GM12878 (cell line): ENCODE data around the gene CENPF. TPM values are rescaled to one million over a fixed set of nuclear protein-coding genes. Genes with fewer than 3 reads are reported as not detected.
A peak's percentile ranks its signal among the peaks of the same experiment; 100 is the strongest.

Experiments used
- ATAC-seq: fragments of 200-7000 bp; cut with Tn5 transposase; 3 replicates; pipeline ENCODE4 v1.9.1; 2020; ENCODE audit warnings: mild to moderate bottlenecking, moderate library complexity
- BruUV-seq: library from RNA; stranded (reverse); fragments of 400-500 nt; replicated peaks from 2 replicates; lab custom pipeline; 2021; lab: Mats Ljungman, UMichigan
- CTCF ChIA-PET: fragments of 300-600 bp; sonication (Branson Sonifier 250); formaldehyde crosslinking; extraction: SDS; loops from one replicate; lab custom pipeline; 2021; ENCODE audit warnings: inconsistent platforms; lab: Yijun Ruan, JAX
- POLR2A ChIA-PET: fragments of 350-600 bp; formaldehyde crosslinking; extraction: SDS; loops from one replicate; lab custom pipeline; 2021; ENCODE audit warnings: inconsistent platforms; lab: Charles Lee
- RAD21 ChIA-PET: fragments of 300-600 bp; sonication (Branson Sonifier 250); formaldehyde crosslinking; loops from one replicate; lab custom pipeline; 2023; ENCODE audit warnings: antibody characterized with exemption; ENCODE audit not compliant: unreplicated experiment; lab: Charles Lee
- SMC1A ChIA-PET: fragments of 300-600 bp; sonication (Branson Sonifier 250); formaldehyde crosslinking; loops from one replicate; lab custom pipeline; 2023; ENCODE audit not compliant: unreplicated experiment, uncharacterized antibody; lab: Charles Lee
- DNase-seq: peaks from one replicate; pipeline ENCODE4 v3.0.0-alpha.2; 2011; ENCODE audit warnings: low read depth, low spot score
- FAIRE-seq: peaks from 3 replicates; lab custom pipeline; 2011; peaks lifted over from hg19 to GRCh38; lab: Jason Lieb, UNC
- H2AFZ ChIP-seq: 2 replicates; pipeline ENCODE4 v1.6.0; 2011; ENCODE audit warnings: low read depth, low read length, control low read depth; ENCODE audit not compliant: control insufficient read depth
- H3K27ac ChIP-seq: 2 replicates; pipeline ENCODE4 v1.5.1; 2011; ENCODE audit warnings: control low read depth; ENCODE audit not compliant: control insufficient read depth, insufficient read depth
- H3K27me3 ChIP-seq, 2 experiments: replicated peaks in 1 of 2; 2 replicates each; pipeline versions ENCODE4 v1.6.0 to v1.6.1; 2011; ENCODE audit warnings: low read length in 1 of 2; ENCODE audit not compliant: control insufficient read depth in 2 of 2, insufficient read depth in 2 of 2
- H3K36me3 ChIP-seq, 2 experiments: 2 replicates each; pipeline ENCODE4 v1.5.1; 2011; ENCODE audit warnings: low read length in 1 of 2; ENCODE audit not compliant: control insufficient read depth in 2 of 2, insufficient read depth in 2 of 2
- H3K4me1 ChIP-seq: 2 replicates; pipeline ENCODE4 v1.6.1; 2011; ENCODE audit warnings: mild to moderate bottlenecking, low read length, moderate library complexity, mixed read lengths; ENCODE audit not compliant: control insufficient read depth, insufficient read depth
- H3K4me2 ChIP-seq: 2 replicates; pipeline ENCODE4 v1.6.0; 2011; ENCODE audit warnings: control low read depth; ENCODE audit not compliant: control insufficient read depth, insufficient read depth
- H3K4me3 ChIP-seq: fragments of 200-600 bp; sonication (generic); 2 replicates; pipeline ENCODE4 v1.5.1; 2016
- H3K79me2 ChIP-seq: 2 replicates; pipeline ENCODE4 v1.6.0; 2011; ENCODE audit warnings: low read length; ENCODE audit not compliant: control insufficient read depth, insufficient read depth
- H3K9ac ChIP-seq: 2 replicates; pipeline ENCODE4 v1.8.0; 2011; ENCODE audit warnings: low read length, control low read depth, mixed read lengths; ENCODE audit not compliant: control insufficient read depth, insufficient read depth
- H3K9me3 ChIP-seq: replicated peaks from 3 replicates; pipeline ENCODE4 v1.5.1; 2011; ENCODE audit warnings: mild to moderate bottlenecking, low read length; ENCODE audit not compliant: control insufficient read depth, insufficient read depth
- H4K20me1 ChIP-seq: 2 replicates; pipeline ENCODE4 v1.6.0; 2011; ENCODE audit not compliant: control insufficient read depth, insufficient read depth
- CEBPB ChIP-seq, 2 experiments: fragments of 150-350 bp in 1 of 2; IDR thresholded peaks; 2 replicates each; pipeline ENCODE4 v1.6.1; 2012 to 2014; ENCODE audit warnings: low read depth in 2 of 2, low read length in 2 of 2, borderline replicate concordance in 1 of 2, inconsistent platforms in 1 of 2
- CTCF ChIP-seq, 3 experiments: IDR thresholded peaks in 2 of 3; conservative IDR thresholded peaks in 1 of 3; 2 replicates each; pipeline ENCODE4 v1.5.1; 2011; ENCODE audit warnings: low read depth in 3 of 3, low read length in 3 of 3, mild to moderate bottlenecking in 3 of 3, control low read depth in 2 of 3, moderate library complexity in 2 of 3, inconsistent platforms in 1 of 3, mixed read lengths in 1 of 3; ENCODE audit not compliant: control insufficient read depth in 2 of 3, insufficient read depth in 1 of 3; ENCODE audit errors: extremely low read depth in 1 of 3
- IRF3 ChIP-seq: fragments of 450-650 bp; IDR thresholded peaks from 2 replicates; pipeline ENCODE4 v1.6.1; 2014; ENCODE audit warnings: mild to moderate bottlenecking
- RAD21 ChIP-seq: IDR thresholded peaks from 2 replicates; pipeline ENCODE4 v1.6.1; 2011; ENCODE audit warnings: mild to moderate bottlenecking, low read depth, low read length, moderate library complexity; ENCODE audit not compliant: insufficient read depth
- SMC3 ChIP-seq: IDR thresholded peaks from 2 replicates; pipeline ENCODE4 v1.6.1; 2011; ENCODE audit warnings: low read length, improper control_type of control experiment, borderline replicate concordance
- ZBTB33 ChIP-seq: fragments of 450-650 bp; IDR thresholded peaks from 2 replicates; pipeline ENCODE4 v1.6.1; 2017; ENCODE audit warnings: mild to moderate bottlenecking
- WGBS: methylation state at CpG from one replicate; pipeline ENCODE4 v1.1.6; 2016; ENCODE audit warnings: low lambda C conversion rate; ENCODE audit not compliant: insufficient replicate concordance, insufficient coverage; ENCODE audit errors: missing lambda C conversion rate; 5-methylcytosine and 5-hydroxymethylcytosine counted together
- in situ Hi-C: fragments of 300-500 bp; cut with MboI; formaldehyde crosslinking; loops from 9 replicates; pipeline ENCODE4 v1.14.3; 2018; ENCODE audit warnings: mixed read lengths
- intact Hi-C: fragments of 100-400 bp; cut with micrococcal nuclease; formaldehyde crosslinking; loops from one replicate; pipeline ENCODE4 v1.14.2; 2022; ENCODE audit not compliant: unreplicated experiment
- polyA plus RNA-seq, 11 experiments: library from polyadenylated mRNA; depleted of rRNA in 4 of 11; unstranded in 6 of 11; stranded (reverse) in 5 of 11; fragments of >200 nt; fragmentation: Nextera tagmentation in 4 of 11; fragmentation: Illumina TruSeq in 1 of 11; extraction: Ambion mirVana in 4 of 11; extraction: Trizol in 1 of 11; gene quantifications; 1 replicate in 1 of 11; 2 replicates in 10 of 11; pipeline versions ENCODE4 v1.2.1 to v1.2.3, GENCODE V29; 2011 to 2016; ENCODE audit warnings: inconsistent platforms in 2 of 11, missing spikeins in 2 of 11, low read depth in 1 of 11
- total RNA-seq, 4 experiments: library from RNA; depleted of rRNA in 3 of 4; stranded (reverse); fragments of >200 nt in 3 of 4; fragmentation: Illumina TruSeq in 1 of 4; extraction: Trizol in 1 of 4; gene quantifications; 2 replicates each; pipeline versions ENCODE4 v1.2.1 to v1.2.3, GENCODE V29; 2013 to 2021

Gene CENPF
- total and polyA plus RNA-seq, 10 of the 15 experiments (the other 5 are each of a cell fraction or from before 2014, with no cell fraction given): 26.0 to 132 (median 70.5) TPM

- ChIA-PET SMC1A (interaction anchor here (1.2 to 2.3 kb wide), 3 partner anchors 9 to 304 kb away, joined by 3 to 8 read pairs (median 4); no protein-coding TSS in a partner anchor), CTCF (interaction anchor here (0.6 to 9.9 kb wide), 9 partner anchors 11 to 423 kb away, joined by 3 to 110 read pairs (median 4); no protein-coding TSS in a partner anchor), POLR2A (no interaction called here)
- Histone ChIP-seq H3K27me3 (no peaks in the 10 kb centered on the region), H3K79me2 (no peaks in the 10 kb centered on the region), H3K4me1 (no peaks in the 10 kb centered on the region), H2AFZ (no peak overlapping the region), H3K4me3 (no peak overlapping the region), H3K27ac (no peak overlapping the region), H4K20me1 (no peaks in the 10 kb centered on the region), H3K9ac (no peak overlapping the region), H3K36me3 (peaks cover 4 to 35% of the 10 kb centered on the region in 2 experiments), H3K9me3 (no peaks in the 10 kb centered on the region)
- FAIRE-seq: no peak
- no peak for DNase-seq
- no peak for ATAC-seq
- in situ Hi-C loops: loop anchor here (10.0 kb wide), 1 partner anchor 888 kb away; no protein-coding TSS in a partner anchor
- TF ChIP-seq IRF3 (no peak), CEBPB (IDR thresholded peaks at IDR 0.05; ENCODE audit: borderline replicate concordance in 1 of 2, low read depth in 2 of 2, low read length in 2 of 2) (no peak)
- TF ChIP-seq, all 136 proteins: peak for 0
- intact Hi-C loops: loop anchor here (5.0 kb wide), 1 partner anchor 425 kb away; no protein-coding TSS in a partner anchor
- BruUV-seq: no TSS peak
- no peak overlapping the region for H3K4me2 ChIP-seq
- RAD21 ChIA-PET: no interaction called here
These were observed 34.1 kb downstream of the CENPF start for GRCh38 chr1:214637125-214637524.

GRCh38 chr1:214637722-214638458, 34.9 kb downstream of the CENPF start:
- H3K4me2 ChIP-seq: no peak overlapping the region
- in situ Hi-C loops: loop anchor here (10.0 kb wide), 1 partner anchor 887 kb away; no protein-coding TSS in a partner anchor
- no peaks in the 10 kb centered on the region for H4K20me1 ChIP-seq
- TF ChIP-seq ZBTB33 (no peak), SMC3 (peak; percentile 42; the same call in 1 of the 2 replicates), RAD21 (peak; percentile 57), CTCF (IDR thresholded peaks at IDR 0.05 in 2 of 3, conservative IDR thresholded peaks at IDR 0.05 in 1 of 3; ENCODE audit: control insufficient read depth in 2 of 3, extremely low read depth in 1 of 3, insufficient read depth in 1 of 3, low read depth in 3 of 3, low read length in 3 of 3) (peak; percentile 52 to 63 (median 56))
- intact Hi-C loops: loop anchor here (5.0 kb wide), 1 partner anchor 426 kb away; no protein-coding TSS in a partner anchor
- H3K79me2 ChIP-seq: no peaks in the 10 kb centered on the region
- no peaks in the 10 kb centered on the region for H3K4me1 ChIP-seq
- DNase-seq (no peak), FAIRE-seq (no peak), ATAC-seq (peak; percentile 72)
- H3K9ac ChIP-seq: no peak overlapping the region
- CTCF ChIA-PET: interaction anchor here (0.6 to 9.9 kb wide), 14 partner anchors 10 to 921 kb away, joined by 3 to 110 read pairs (median 3); no protein-coding TSS in a partner anchor
- SMC1A ChIA-PET: interaction anchor here (1.0 to 2.3 kb wide), 5 partner anchors 10 to 887 kb away, joined by 3 to 8 read pairs (median 4); no protein-coding TSS in a partner anchor
- no TSS peak for BruUV-seq
- H3K36me3 ChIP-seq: peaks cover 4 to 34% of the 10 kb centered on the region in 2 experiments
- no peaks in the 10 kb centered on the region for H3K9me3 ChIP-seq
- POLR2A ChIA-PET: no interaction called here
- WGBS: 72% methylated on average over 6 of the region's 6 CpGs
- H2AFZ ChIP-seq: no peak overlapping the region; the same call in 1 of the 2 replicates
- no peaks in the 10 kb centered on the region for H3K27me3 ChIP-seq
- no peak overlapping the region for H3K27ac ChIP-seq
- H3K4me3 ChIP-seq: no peak overlapping the region
- RAD21 ChIA-PET: interaction anchor here (1.3 kb wide), 1 partner anchor 300 kb away, joined by 3 read pairs; no protein-coding TSS in a partner anchor
